GM12878 (cell line): ENCODE results near the gene AKNA. TPM values are rescaled to one million over a fixed set of nuclear protein-coding genes. Genes with fewer than 3 reads are reported as not detected.

Experiments
- ATAC-seq: fragments of 200-7000 bp; cut with Tn5 transposase; 3 replicates; pipeline ENCODE4 v1.9.1; 2020; ENCODE audit warnings: mild to moderate bottlenecking, moderate library complexity
- BruUV-seq: library from RNA; stranded (reverse); fragments of 400-500 nt; replicated peaks from 2 replicates; lab custom pipeline; 2021; lab: Mats Ljungman, UMichigan
- CTCF ChIA-PET: fragments of 300-600 bp; sonication (Branson Sonifier 250); formaldehyde crosslinking; extraction: SDS; loops from one replicate; lab custom pipeline; 2021; ENCODE audit warnings: inconsistent platforms; lab: Yijun Ruan, JAX
- POLR2A ChIA-PET: fragments of 350-600 bp; formaldehyde crosslinking; extraction: SDS; loops from one replicate; lab custom pipeline; 2021; ENCODE audit warnings: inconsistent platforms; lab: Charles Lee
- RAD21 ChIA-PET: fragments of 300-600 bp; sonication (Branson Sonifier 250); formaldehyde crosslinking; loops from one replicate; lab custom pipeline; 2023; ENCODE audit warnings: antibody characterized with exemption; ENCODE audit not compliant: unreplicated experiment; lab: Charles Lee
- SMC1A ChIA-PET: fragments of 300-600 bp; sonication (Branson Sonifier 250); formaldehyde crosslinking; loops from one replicate; lab custom pipeline; 2023; ENCODE audit not compliant: unreplicated experiment, uncharacterized antibody; lab: Charles Lee
- DNase-seq: peaks from one replicate; pipeline ENCODE4 v3.0.0-alpha.2; 2011; ENCODE audit warnings: low read depth, low spot score
- FAIRE-seq: peaks from 3 replicates; lab custom pipeline; 2011; peaks lifted over from hg19 to GRCh38; lab: Jason Lieb, UNC
- H2AFZ ChIP-seq: 2 replicates; pipeline ENCODE4 v1.6.0; 2011; ENCODE audit warnings: low read depth, low read length, control low read depth; ENCODE audit not compliant: control insufficient read depth
- H3K27ac ChIP-seq: 2 replicates; pipeline ENCODE4 v1.5.1; 2011; ENCODE audit warnings: control low read depth; ENCODE audit not compliant: control insufficient read depth, insufficient read depth
- H3K27me3 ChIP-seq, 2 experiments: replicated peaks in 1 of 2; 2 replicates each; pipeline versions ENCODE4 v1.6.0 to v1.6.1; 2011; ENCODE audit warnings: low read length in 1 of 2; ENCODE audit not compliant: control insufficient read depth in 2 of 2, insufficient read depth in 2 of 2
- H3K36me3 ChIP-seq, 2 experiments: 2 replicates each; pipeline ENCODE4 v1.5.1; 2011; ENCODE audit warnings: low read length in 1 of 2; ENCODE audit not compliant: control insufficient read depth in 2 of 2, insufficient read depth in 2 of 2
- H3K4me1 ChIP-seq: 2 replicates; pipeline ENCODE4 v1.6.1; 2011; ENCODE audit warnings: mild to moderate bottlenecking, low read length, moderate library complexity, mixed read lengths; ENCODE audit not compliant: control insufficient read depth, insufficient read depth
- H3K4me2 ChIP-seq: 2 replicates; pipeline ENCODE4 v1.6.0; 2011; ENCODE audit warnings: control low read depth; ENCODE audit not compliant: control insufficient read depth, insufficient read depth
- H3K4me3 ChIP-seq: fragments of 200-600 bp; sonication (generic); 2 replicates; pipeline ENCODE4 v1.5.1; 2016
- H3K79me2 ChIP-seq: 2 replicates; pipeline ENCODE4 v1.6.0; 2011; ENCODE audit warnings: low read length; ENCODE audit not compliant: control insufficient read depth, insufficient read depth
- H3K9ac ChIP-seq: 2 replicates; pipeline ENCODE4 v1.8.0; 2011; ENCODE audit warnings: low read length, control low read depth, mixed read lengths; ENCODE audit not compliant: control insufficient read depth, insufficient read depth
- H3K9me3 ChIP-seq: replicated peaks from 3 replicates; pipeline ENCODE4 v1.5.1; 2011; ENCODE audit warnings: mild to moderate bottlenecking, low read length; ENCODE audit not compliant: control insufficient read depth, insufficient read depth
- H4K20me1 ChIP-seq: 2 replicates; pipeline ENCODE4 v1.6.0; 2011; ENCODE audit not compliant: control insufficient read depth, insufficient read depth
- CEBPB ChIP-seq, 2 experiments: fragments of 150-350 bp in 1 of 2; IDR thresholded peaks; 2 replicates each; pipeline ENCODE4 v1.6.1; 2012 to 2014; ENCODE audit warnings: low read depth in 2 of 2, low read length in 2 of 2, borderline replicate concordance in 1 of 2, inconsistent platforms in 1 of 2
- CHD2 ChIP-seq: IDR thresholded peaks from 2 replicates; pipeline ENCODE4 v1.6.1; 2011; ENCODE audit warnings: low read depth, low read length, improper control_type of control experiment, borderline replicate concordance
- E4F1 ChIP-seq: fragments of 450-650 bp; IDR thresholded peaks from 2 replicates; pipeline ENCODE4 v1.6.1; 2018; ENCODE audit warnings: borderline replicate concordance, mild to moderate bottlenecking; ENCODE audit not compliant: partially characterized antibody
- ETV6 ChIP-seq, 2 experiments: fragments of 450-650 bp in 1 of 2; IDR thresholded peaks in 1 of 2; conservative IDR thresholded peaks in 1 of 2; 2 replicates each; pipeline ENCODE4 v1.6.1; 2014; ENCODE audit warnings: antibody characterized with exemption in 1 of 2, borderline replicate concordance in 1 of 2, low read depth in 1 of 2, mild to moderate bottlenecking in 1 of 2, moderate library complexity in 1 of 2
- GATAD2B ChIP-seq: fragments of 450-650 bp; conservative IDR thresholded peaks from 2 replicates; pipeline ENCODE4 v1.6.1; 2017; ENCODE audit warnings: low read depth, mild to moderate bottlenecking, moderate library complexity
- MAX ChIP-seq: IDR thresholded peaks from 2 replicates; pipeline ENCODE4 v1.6.1; 2012; ENCODE audit warnings: low read depth, low read length, improper control_type of control experiment
- MEF2B ChIP-seq: fragments of 450-650 bp; IDR thresholded peaks from 2 replicates; pipeline ENCODE4 v1.6.1; 2018; ENCODE audit warnings: mild to moderate bottlenecking, moderate library complexity; ENCODE audit not compliant: partially characterized antibody, poor library complexity, severe bottlenecking
- POLR2AphosphoS5 ChIP-seq: IDR thresholded peaks from 2 replicates; pipeline ENCODE4 v1.6.1; 2011; ENCODE audit warnings: mild to moderate bottlenecking, low read length, inconsistent platforms
- RAD51 ChIP-seq: fragments of 450-650 bp; IDR thresholded peaks from 2 replicates; pipeline ENCODE4 v1.6.1; 2016; ENCODE audit warnings: moderate library complexity, mild to moderate bottlenecking, inconsistent platforms
- RB1 ChIP-seq: fragments of 450-650 bp; formaldehyde crosslinking; IDR thresholded peaks from 2 replicates; pipeline ENCODE4 v1.6.1; 2017; ENCODE audit warnings: mild to moderate bottlenecking, borderline replicate concordance
- SPI1 ChIP-seq: IDR thresholded peaks from 2 replicates; pipeline ENCODE4 v1.6.1; 2011; ENCODE audit warnings: low read depth, mild to moderate bottlenecking, low read length, moderate library complexity, borderline replicate concordance; ENCODE audit not compliant: insufficient read depth
- SREBF1 ChIP-seq: IDR thresholded peaks from 2 replicates; pipeline ENCODE4 v1.6.1; 2012; ENCODE audit warnings: mild to moderate bottlenecking, low read length
- TAF1 ChIP-seq: IDR thresholded peaks from 2 replicates; pipeline ENCODE4 v1.6.1; 2011; ENCODE audit warnings: mild to moderate bottlenecking, low read depth, low read length, borderline replicate concordance
- TCF3 ChIP-seq: IDR thresholded peaks from 2 replicates; pipeline ENCODE4 v1.6.1; 2012; ENCODE audit warnings: low read depth, mild to moderate bottlenecking, low read length, borderline replicate concordance; ENCODE audit not compliant: insufficient read depth
- ZBTB40 ChIP-seq: fragments of 450-650 bp; IDR thresholded peaks from 2 replicates; pipeline ENCODE4 v1.6.1; 2016; ENCODE audit warnings: mild to moderate bottlenecking, moderate library complexity, borderline replicate concordance
- WGBS: methylation state at CpG from one replicate; pipeline ENCODE4 v1.1.6; 2016; ENCODE audit warnings: low lambda C conversion rate; ENCODE audit not compliant: insufficient replicate concordance, insufficient coverage; ENCODE audit errors: missing lambda C conversion rate; 5-methylcytosine and 5-hydroxymethylcytosine counted together
- in situ Hi-C: fragments of 300-500 bp; cut with MboI; formaldehyde crosslinking; loops from 9 replicates; pipeline ENCODE4 v1.14.3; 2018; ENCODE audit warnings: mixed read lengths
- intact Hi-C: fragments of 100-400 bp; cut with micrococcal nuclease; formaldehyde crosslinking; loops from one replicate; pipeline ENCODE4 v1.14.2; 2022; ENCODE audit not compliant: unreplicated experiment
- polyA plus RNA-seq, 11 experiments: library from polyadenylated mRNA; depleted of rRNA in 4 of 11; unstranded in 6 of 11; stranded (reverse) in 5 of 11; fragments of >200 nt; fragmentation: Nextera tagmentation in 4 of 11; fragmentation: Illumina TruSeq in 1 of 11; extraction: Ambion mirVana in 4 of 11; extraction: Trizol in 1 of 11; gene quantifications; 1 replicate in 1 of 11; 2 replicates in 10 of 11; pipeline versions ENCODE4 v1.2.1 to v1.2.3, GENCODE V29; 2011 to 2016; ENCODE audit warnings: inconsistent platforms in 2 of 11, missing spikeins in 2 of 11, low read depth in 1 of 11
- total RNA-seq, 4 experiments: library from RNA; depleted of rRNA in 3 of 4; stranded (reverse); fragments of >200 nt in 3 of 4; fragmentation: Illumina TruSeq in 1 of 4; extraction: Trizol in 1 of 4; gene quantifications; 2 replicates each; pipeline versions ENCODE4 v1.2.1 to v1.2.3, GENCODE V29; 2013 to 2021

The AKNA gene
- total and polyA plus RNA-seq, 10 of the 15 experiments (the other 5 are each of a cell fraction or from before 2014, with no cell fraction given), result 1.6 to 132 (median 35.3) TPM

GRCh38 chr9:114372921-114373448 lies 14.8 kb downstream of the AKNA start:
- no peak overlapping the region for H2AFZ ChIP-seq
- DNase-seq (peak; percentile 93), ATAC-seq (peak; percentile 96), FAIRE-seq (peak; percentile 89)
- H3K27me3 ChIP-seq, result no peaks in the 10 kb centered on the region
- CTCF ChIA-PET, result interaction anchor here (0.9 to 3.9 kb wide), 8 partner anchors 12 to 59 kb away, joined by 3 to 48 read pairs (median 4); partner anchors contain the start of gene AKNA
- H3K4me1 ChIP-seq, result peaks cover 62% of the 10 kb centered on the region
- peak overlapping the region; percentile 76 for H3K9ac ChIP-seq
- no TSS peak for BruUV-seq
- RAD21 ChIA-PET, result interaction anchor here (0.5 to 12.9 kb wide), 5 partner anchors 8 to 302 kb away, joined by 3 to 251 read pairs (median 4); partner anchors contain the start of gene AKNA
- no peaks in the 10 kb centered on the region for H3K9me3 ChIP-seq
- H3K27ac ChIP-seq, result peak overlapping the region; percentile 99
- H3K36me3 ChIP-seq, result peaks cover 44 to 48% of the 10 kb centered on the region in 2 experiments; a peak in 3 of 4 replicates
- WGBS, result 0% methylated on average over 6 of the region's 9 CpGs
- POLR2A ChIA-PET, result interaction anchor here (0.6 to 13.2 kb wide), 6 partner anchors 8 to 723 kb away, joined by 3 to 312 read pairs (median 6); partner anchors contain the start of gene AKNA
- H3K4me2 ChIP-seq, result peak overlapping the region; percentile 72
- H3K79me2 ChIP-seq, result peaks cover 54% of the 10 kb centered on the region
- H4K20me1 ChIP-seq, result no peaks in the 10 kb centered on the region
- SMC1A ChIA-PET, result interaction anchor here (0.6 to 13.9 kb wide), 6 partner anchors 14 to 281 kb away, joined by 3 to 327 read pairs (median 4); partner anchors contain the start of gene AKNA
- in situ Hi-C loops (no loop called here), intact Hi-C loops (loop anchor here (1.0 kb wide), 1 partner anchor 12 kb away; no protein-coding TSS in a partner anchor)
- peak overlapping the region; percentile 33; the same call in 1 of the 2 replicates for H3K4me3 ChIP-seq
- TF ChIP-seq GATAD2B (peak; percentile 83), CEBPB (IDR thresholded peaks at IDR 0.05; ENCODE audit: borderline replicate concordance in 1 of 2, low read depth in 2 of 2, low read length in 2 of 2) (peak in 1 of 2 experiments; percentile 78; a peak in 1 of 4 replicates), TAF1 (peak; percentile 78; the same call in 1 of the 2 replicates), ETV6 (conservative IDR thresholded peaks at IDR 0.05 in 1 of 2, IDR thresholded peaks at IDR 0.05 in 1 of 2; ENCODE audit: borderline replicate concordance in 1 of 2, low read depth in 1 of 2) (peak in 1 of 2 experiments; percentile 97; a peak in 2 of 4 replicates), MAX (peak; percentile 81; the same call in 1 of the 2 replicates), E4F1 (peak; percentile 40), POLR2AphosphoS5 (peak; percentile 69; the same call in 1 of the 2 replicates), TCF3 (peak; percentile 97), SREBF1 (no peak), ZBTB40 (peak; percentile 80; the same call in 1 of the 2 replicates), MEF2B (peak; percentile 73), CHD2 (peak; percentile 85), RAD51 (peak; percentile 16; the same call in 1 of the 2 replicates), SPI1 (peak; percentile 93), RB1 (no peak)
